GM12873 (cell line): ENCODE measurements around the gene PSMB5.

Experiments used
- TF ChIP-seq, protein P1 (sequence below): IDR thresholded peaks from 2 replicates; pipeline ENCODE4 v1.5.1; 2012; ENCODE audit warnings: low read depth, mild to moderate bottlenecking, moderate library complexity, low read length, control low read depth; ENCODE audit not compliant: insufficient read depth; ENCODE audit errors: missing control alignments

The PSMB5 gene

DNA sequence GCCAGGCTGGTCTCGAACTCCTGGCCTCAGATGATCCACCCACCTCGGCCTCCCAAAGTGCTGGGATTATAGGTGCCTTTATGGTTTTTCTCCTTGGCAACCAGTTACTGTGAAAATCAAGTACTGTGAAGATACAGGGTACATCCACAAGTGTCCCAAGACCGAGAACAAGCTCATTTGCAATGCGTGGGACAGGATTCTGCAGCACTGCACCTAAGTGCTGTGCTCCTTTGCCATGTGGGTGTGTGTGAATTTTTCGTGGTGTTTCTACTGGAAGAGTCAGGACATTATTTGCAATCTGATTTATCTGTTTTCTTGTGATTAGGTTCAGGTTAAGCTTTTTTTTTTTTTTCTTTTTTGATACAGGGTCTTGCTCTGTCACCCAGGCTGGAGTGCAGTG is 17.6 kb downstream of the PSMB5 start:
- TF ChIP-seq, protein P1, sequence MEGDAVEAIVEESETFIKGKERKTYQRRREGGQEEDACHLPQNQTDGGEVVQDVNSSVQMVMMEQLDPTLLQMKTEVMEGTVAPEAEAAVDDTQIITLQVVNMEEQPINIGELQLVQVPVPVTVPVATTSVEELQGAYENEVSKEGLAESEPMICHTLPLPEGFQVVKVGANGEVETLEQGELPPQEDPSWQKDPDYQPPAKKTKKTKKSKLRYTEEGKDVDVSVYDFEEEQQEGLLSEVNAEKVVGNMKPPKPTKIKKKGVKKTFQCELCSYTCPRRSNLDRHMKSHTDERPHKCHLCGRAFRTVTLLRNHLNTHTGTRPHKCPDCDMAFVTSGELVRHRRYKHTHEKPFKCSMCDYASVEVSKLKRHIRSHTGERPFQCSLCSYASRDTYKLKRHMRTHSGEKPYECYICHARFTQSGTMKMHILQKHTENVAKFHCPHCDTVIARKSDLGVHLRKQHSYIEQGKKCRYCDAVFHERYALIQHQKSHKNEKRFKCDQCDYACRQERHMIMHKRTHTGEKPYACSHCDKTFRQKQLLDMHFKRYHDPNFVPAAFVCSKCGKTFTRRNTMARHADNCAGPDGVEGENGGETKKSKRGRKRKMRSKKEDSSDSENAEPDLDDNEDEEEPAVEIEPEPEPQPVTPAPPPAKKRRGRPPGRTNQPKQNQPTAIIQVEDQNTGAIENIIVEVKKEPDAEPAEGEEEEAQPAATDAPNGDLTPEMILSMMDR, result no peak

DNA sequence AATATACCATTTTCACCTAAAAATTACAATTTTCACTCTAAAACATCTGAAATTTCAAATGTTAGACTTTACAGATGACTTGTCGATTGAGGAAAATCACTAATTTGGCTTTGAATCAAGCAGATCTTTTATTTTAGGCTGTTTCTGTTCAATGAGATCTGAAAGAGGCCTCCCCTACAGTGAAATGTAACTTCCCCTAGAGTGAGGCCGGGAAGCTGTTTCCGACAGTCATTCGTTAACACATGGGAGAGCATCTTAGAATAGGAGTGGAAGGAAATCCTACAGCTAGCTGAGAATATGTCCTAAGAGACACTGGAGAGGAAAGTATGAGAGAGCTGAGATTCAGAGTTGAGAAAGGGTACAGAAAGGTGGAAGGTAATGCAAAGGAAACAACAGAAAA is 19.1 kb downstream of the PSMB5 start:
- TF ChIP-seq, protein P1, result no peak

DNA sequence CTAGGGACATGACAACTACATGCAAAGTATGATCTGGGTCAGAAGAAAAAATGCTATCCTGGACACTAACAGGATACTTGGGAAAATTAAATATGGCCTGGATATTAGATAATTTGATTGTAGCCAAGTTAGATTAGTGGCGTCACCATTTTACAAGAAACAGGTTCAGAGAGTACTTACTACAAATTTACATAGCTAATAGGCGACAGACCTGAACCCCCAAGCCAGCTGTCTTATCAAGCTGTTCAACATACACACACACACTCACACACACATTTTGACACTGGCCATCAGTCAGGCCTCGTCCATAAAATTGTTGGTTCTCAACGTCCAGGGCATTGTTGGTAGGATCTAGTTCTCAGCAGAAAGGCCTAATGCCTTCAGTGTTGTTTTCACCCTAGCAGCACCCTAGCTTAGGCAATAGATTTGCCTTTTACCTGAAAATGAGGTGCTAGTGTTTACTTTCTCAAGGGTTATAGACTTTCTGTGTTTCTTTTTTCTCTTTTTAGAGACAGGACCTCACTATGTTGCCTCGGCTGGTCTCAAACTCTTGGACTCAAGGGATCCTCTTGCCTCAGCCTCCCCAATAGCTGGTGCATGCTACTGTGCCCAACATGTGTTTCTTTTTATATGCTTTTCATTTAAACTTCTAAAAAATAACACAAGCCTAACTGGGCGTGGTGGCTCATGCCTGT is 21.5 kb downstream of the PSMB5 start:
- TF ChIP-seq, protein P1, result no peak

DNA sequence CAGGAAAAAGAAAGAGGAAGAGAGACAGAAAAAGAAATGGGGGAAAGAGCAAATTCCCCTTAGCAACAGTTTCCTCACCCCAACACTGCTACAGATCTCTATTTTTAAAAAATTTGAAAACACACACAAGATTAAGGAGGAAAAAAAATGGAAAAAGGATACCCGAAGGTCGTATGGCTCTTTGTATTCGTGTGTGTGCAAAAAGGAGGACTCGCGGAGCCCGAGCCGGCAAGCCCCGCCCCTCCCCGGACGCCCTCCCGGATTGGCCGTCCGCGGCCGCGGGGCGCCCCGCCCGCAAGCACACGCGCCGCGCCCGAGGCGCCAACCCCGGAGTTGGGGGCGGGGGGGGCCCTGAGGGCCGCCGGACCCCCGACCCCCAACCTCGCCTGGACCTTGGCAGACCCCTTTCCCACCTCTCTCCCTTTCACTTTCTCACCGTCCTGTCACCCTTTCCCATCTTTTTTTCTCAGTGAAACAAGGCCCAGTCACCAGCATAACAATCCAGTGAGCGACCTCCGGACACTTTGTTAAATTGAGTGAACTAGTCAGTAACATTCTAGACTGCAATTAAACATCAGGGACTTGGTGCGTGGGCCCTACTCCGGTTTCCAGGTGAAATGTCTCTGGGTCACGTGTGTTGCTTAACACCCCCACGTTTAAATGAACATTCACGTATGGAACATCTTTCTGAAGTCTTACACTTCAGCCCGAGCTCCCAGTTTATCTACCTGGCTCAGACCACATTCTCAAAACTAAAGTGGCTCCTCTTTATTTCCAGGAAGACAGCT is 24.6 kb downstream of the PSMB5 start, which contains the start of gene C14orf93:
Gene C14orf93, minus strand, starts transcription at position 205 of the 788 bp plus-strand sequence. CDS start 11,120 bp downstream, outside the sequence.
- TF ChIP-seq, protein P1, result no peak

DNA sequence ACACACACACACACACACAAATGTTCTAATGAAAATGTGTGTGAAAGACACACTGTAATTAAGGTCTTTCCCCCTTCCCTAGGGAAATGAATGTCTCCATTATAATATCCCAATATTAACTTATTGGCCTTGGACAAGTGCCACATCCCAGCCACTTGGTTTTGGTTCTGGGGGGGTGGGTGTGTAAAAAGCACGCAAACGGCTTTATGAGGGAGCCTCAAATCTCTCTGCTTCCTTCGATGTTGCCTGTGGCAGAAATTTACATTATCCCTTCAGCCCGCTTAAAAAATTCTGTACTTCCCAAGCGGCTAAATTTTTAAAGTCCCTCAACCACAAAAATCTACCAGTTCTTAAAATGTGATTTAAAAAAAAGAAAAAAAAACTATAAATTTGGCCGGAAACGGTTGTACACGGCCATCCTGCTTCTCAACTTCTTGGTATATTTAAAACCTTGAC is 25.2 kb downstream of the PSMB5 start:
- TF ChIP-seq, protein P1, result no peak

DNA sequence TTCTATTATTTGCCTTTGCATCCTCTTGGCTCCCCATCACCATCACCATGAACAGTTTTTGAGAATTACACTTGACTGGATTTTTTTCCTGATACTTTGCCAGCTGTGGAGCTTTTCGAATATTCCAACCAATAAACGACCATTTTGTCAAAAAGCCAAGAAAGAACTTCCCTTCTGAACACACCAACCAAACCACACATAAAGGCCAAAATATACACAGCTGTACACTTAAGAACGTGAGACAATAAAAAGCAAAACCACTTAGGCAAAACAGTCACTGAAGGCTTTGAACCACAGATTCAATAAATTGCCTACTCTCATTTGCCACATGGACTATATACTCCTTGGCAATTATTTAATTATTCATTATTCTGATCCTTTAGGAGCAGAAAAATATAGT is 25.9 kb downstream of the PSMB5 start:
- TF ChIP-seq, protein P1, result no peak
